NCI-H2029 (cell line): ENCODE measurements around the gene BRAF.
"Not testable (repeated sequence)": the region's sequence is repeated elsewhere in the genome, so short reads cannot be mapped to it uniquely, and the experiment has no call there.

Experiments
- DNase-seq: peaks from one replicate; lab custom pipeline; 2025; lab: John Stamatoyannopoulos, UW

The BRAF gene

DNA sequence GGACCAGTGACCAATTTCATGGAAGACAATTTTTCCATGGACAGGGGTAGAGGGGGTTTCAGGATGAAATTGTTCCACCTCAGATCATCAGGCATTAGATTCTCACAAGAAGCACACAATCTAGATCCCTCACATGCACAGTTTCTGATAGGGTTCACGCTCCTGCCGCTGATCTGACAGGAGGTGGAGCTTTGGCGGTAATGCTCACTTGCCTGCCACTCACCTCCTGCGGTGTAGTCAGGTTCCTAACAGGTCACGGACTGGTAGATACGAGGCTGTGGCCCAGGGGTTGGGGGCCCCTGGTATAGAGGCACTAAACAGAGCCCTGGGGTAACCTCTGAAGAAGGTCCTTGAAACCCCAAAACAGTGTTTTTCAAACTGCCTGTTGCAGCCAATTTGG lies 6.5 kb downstream of the BRAF start:
- DNase-seq, result no peak

DNA sequence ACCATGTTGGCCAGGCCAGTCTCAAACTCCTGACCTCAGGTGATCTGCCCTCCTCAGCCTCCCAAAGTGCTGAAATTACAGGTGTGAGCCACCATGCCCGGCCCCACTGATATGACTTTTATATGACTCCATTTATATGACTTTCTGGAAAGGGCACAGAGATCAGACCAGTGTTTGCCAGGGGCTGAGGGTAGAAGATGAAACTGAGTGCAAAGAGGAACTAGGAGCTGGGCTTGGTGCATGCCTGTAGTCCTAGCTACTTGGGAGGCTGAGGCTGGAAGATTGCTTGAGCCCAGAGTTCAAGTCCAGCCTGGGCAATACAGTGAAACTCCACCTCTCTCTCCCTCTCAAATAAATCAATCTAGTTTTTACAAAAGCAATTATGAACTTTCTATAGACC lies 7.5 kb downstream of the BRAF start:
- no peak for DNase-seq

DNA sequence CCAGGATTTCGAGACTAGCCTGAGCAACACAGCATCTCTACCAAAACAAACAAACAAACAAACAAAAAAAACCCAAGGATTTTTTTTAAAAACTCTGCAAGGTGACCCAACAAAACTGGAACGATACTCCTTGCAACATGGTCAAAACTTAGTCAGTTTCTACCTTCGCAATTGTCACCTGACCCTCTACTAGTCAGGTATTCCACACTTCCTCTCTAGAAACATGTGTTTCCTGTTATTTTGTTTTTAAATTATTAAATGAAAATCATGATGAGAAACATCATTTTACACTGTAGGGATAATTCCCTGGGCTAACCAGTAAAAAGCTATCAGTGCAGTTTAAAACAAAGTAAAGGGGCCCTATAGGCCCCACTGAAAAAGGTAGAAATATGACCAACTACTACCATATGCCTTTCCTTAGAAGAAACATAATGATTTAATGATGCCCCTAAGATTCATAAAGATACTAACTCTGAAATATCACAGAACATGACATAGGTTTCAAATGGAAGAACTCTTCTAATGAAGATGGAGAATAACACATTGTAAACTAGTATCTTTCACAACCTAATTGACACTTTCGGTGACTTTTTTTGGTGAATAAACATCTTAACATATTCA lies 8.7 kb downstream of the BRAF start:
- no peak for DNase-seq

DNA sequence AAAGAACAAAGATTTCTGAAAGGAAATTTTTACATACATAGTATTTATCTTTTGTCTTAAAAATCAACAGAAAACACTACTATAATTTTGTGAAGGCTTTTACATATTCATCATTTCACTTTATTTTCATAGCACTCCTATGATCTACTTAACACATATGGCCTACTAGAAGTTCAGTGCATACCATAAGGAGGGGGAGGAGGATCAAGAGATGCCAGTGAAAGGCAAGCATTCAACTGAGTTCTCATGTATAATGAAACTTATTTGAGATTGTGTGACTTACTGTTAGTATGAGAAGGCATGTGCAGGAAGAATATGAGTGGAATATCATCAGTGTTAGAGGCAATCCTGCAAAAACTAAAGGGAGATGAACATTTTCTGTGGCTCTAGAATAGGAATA lies 10.6 kb downstream of the BRAF start:
- DNase-seq, result no peak

DNA sequence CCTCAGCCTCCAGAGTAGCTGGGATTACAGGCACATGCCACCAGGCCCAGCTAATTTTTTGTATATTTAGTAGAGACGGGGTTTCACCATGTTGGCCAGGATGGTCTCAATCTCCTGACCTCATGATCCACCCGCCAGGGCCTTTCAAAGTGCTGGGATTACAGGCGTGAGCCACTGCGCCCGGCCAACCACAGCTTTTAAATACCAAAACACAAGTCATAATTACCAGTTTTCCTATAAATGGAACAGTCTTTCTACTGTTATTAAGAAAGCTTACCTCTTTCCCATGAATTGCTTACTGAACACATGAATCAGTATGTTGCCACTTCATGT lies 11.2 kb downstream of the BRAF start:
- not testable (repeated sequence) for DNase-seq

DNA sequence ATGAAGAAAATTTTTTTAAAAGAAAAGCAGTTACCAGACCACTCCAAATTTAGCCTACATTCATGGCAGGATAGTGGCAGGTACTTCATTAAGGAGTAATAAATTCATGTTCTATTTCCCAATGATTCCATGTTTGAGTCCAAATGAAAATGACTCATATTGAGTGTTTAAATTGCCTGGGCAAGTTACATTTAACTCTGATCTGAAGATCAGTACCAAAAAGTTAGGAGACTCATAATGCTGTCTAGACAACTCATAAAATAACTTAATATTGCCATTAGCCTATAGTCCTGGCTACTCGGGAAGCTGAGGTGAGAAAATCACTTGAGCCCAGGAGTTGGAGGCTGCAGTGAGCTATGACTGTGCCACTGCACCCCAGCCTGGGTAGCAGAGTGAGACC lies 13.0 kb downstream of the BRAF start:
- DNase-seq, result no peak

DNA sequence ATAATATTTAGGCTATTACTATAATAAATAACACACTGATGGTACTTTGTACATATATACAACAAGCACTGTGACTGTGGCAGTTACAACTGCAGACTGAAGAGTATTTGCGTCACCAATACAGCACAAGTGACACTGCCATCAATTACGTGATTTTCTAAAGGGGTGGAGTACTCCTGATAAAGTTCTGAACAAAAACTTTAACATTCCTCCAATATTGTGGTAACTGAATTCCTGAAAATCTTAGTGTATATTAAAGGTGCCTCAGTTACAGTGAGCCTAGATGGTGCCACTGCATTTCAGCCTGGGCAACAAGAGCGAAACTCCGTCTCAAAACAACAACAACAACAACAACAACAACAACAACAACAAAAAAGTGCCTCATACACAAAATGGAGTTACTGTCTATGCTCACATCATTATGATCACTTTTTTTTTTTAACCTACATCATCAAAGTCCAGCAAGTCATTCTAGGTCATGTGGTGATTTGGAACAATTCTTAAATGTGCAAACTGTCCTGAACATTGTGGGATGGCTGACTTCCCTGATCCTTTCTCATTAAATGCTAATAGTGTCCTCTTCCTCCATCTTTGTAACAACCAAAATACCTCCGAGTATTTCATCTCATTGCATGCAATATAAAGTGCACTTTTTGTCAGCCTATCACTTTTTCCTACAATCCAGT lies 15.1 kb downstream of the BRAF start:
- DNase-seq, result no peak

DNA sequence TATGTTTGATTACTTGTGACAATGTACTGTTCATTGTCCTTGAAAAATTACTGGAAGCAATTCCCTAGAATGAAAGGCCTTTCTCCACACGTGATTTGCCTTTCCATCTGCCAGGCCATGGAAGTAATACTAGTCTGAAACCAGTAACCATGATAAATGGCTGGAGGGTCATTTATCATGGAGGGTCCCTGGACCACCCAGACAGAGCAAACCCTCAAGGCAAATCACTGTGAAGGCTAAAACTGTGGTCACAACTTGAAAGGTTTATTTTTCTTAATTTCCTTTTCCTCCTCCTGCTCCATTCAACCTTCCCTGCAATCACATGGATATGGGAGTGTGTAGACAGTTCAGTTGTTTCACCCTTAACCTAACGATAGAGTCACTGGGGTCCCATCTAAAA lies 16.4 kb downstream of the BRAF start:
- no peak for DNase-seq

DNA sequence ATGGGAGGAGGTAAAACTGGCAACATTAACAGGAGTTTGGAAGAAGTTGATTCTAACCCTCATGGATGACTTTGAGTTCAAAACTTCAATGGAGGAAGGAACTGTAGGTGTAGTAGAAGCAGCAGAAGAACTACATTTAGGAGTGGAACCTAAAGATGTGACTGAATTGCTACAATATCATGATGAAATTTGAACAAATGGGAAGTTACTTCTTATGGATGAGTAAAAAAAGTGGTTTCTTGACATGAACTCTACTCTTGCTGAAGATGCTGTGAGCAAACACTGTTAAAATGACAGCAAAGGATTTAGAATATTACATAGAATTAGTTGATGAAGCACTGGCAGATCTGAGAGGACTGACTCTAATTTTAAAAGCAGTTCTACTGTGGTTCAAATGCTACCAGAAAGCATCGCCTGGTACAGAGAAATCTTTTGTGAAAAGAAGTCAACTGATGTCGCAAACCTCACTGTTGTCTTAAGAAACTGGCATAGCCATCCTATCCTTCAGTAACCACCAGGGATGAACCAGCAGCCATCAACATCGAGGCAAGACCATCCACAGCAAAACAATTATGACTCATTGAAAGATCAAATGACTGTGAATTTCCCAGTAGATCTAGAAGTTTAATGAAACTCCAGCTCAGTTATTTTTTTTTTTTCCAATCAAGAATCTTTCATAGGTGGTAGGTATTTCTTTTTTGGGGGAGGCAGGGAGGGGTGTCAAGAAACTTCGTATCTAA lies 20.8 kb downstream of the BRAF start:
- DNase-seq, result no peak

DNA sequence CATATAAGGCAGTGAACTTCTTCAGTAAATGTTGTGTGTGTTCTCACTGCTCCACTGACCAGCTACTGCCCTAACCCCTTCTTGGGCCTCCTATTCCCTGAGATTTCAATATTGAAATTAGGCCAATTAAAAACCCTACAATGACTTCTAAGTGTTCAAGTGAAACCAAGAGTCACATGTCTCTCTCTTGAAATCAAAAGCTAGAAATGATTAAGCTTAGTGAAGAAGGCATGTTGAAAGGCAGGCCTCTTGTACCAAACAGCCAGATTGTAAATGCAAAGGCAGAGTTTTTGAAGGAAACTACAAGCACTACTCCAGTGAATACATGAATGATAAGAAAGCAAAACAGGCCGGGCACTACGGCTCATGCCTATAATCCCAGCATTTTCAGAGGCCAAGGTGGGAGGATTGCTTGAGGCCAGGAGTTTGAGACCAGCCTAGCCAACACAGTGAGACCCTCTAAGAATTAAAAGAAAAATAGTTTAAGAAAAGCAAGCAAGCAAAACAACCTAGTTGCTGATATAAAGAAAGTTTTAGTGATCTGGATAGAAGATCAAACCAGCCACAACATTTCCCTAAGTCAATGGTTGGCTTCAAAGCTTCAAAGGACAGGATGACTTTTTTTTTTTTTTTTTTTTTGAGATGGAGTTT lies 22.3 kb downstream of the BRAF start:
- DNase-seq, result no peak

DNA sequence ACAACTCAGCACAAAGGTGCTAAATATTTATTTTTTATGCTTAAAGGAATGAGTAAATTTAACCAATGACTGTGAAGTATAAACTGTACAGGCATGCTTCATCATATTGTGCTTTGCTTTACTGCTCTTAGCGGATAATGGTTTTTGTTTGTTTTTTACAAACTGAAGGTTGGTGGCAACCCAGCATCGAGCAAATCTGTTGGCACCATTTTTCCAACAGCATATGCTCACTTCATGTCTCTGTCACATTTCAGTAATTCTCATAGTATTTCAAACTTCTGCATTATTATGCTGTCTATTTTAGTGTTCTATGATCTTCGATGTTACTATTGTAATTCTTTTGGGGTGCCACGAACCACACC lies 22.8 kb downstream of the BRAF start:
- DNase-seq, result no peak

DNA sequence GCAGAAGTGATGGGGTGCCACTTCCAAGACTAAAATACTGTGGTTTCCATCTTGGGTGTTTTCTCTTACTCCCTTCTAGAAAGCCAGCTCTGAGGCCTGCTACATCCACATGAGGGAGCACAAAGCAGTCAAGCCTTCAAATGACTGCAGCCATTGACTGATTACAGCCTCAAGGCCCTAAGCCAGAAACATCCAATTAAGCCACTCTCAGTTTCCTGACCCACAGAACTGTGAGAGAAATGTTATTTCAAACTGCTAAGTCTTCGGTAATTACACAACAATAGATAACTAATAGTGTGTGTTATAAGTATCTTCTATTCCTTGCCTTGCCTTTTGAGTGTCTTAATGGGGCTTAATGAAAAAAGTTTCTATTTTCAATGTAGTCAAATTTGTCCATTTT lies 24.8 kb downstream of the BRAF start:
- no peak for DNase-seq

DNA sequence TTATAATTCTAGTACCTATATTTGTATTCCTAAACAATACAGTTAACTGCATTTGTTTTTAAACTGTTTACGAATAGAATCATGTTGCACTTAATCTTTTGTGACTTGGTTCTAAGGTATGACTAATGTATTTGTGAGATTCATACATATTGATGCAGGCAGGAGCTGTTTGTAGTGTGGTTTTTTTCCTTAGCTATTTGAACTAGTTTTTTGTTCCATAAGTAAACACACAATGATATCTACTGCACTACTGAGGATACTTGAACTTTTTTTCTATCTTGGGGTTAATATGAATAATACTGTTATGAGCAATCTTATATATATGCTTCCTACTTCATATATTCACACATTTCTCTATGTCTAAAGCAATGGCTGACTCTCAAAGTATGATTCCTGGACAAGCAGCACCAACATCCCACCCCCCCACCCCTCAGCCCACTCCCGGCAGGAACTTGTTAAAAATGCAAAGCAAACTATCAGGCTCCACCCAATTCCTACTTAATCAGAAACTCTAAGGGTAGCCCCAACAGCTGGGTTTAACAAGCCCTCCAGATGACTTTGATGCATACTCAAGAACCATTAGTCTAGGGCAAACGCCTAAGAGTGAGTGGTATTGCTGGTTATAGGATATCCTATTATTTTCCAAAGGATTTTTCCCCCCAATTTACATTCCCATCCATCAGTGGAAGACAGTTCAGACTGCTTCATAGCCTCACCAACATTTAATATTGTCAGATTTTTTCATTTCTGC lies 25.8 kb downstream of the BRAF start:
- no peak for DNase-seq

DNA sequence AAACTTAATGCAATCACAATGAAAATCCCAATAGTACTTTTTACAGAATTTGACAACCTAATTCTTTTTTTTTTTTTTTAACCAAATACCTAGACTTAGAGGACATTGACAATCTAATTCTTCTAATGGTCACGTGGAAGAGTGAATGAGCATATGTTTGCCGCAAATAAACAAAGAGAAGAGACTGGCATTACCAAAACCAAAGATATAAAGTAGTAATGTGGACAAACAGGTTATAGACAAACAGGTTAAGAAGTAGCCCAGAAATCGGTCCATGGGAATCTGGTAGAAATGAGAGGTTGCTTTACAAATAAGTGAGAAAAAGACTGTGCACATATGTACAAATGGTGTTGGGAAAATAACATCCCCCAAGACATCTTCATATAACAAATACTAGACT lies 27.7 kb downstream of the BRAF start:
- no peak for DNase-seq

DNA sequence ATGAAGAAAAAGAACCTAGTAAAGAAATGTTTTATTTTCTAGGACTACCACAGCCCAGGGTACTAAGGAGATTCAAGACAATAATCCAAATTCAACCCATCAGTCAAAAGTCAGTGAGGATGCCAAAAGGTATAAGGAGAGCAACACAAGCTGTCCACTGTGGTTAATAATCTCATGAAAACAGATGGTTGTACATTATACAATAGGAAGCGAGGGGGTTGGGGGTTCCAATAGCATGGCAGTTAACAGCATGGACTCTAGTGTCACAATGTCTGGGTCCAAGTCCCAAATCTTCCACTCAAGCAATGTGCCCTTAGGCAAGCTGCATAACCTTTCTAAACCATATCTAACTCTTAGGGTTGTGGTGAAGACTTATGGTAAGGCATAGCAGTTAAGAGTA lies 35.1 kb downstream of the BRAF start:
- no peak for DNase-seq

DNA sequence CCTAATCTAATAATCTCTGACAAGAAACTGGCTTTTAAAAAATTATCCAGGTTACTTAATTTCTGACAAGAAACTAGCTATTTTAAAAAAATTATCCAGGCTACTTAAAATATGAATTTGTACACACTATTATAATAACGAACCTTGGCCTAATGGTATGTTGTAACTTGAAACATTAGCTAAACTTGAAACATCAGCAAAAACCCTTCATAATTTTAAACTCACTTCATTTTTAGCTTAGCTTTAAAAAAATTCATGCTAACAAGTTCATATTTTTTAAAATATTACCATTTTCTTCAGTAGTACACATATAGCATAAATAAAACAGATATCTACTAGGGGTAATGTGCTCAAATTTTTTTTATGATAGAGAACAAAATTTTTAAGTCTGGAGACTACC lies 35.6 kb downstream of the BRAF start:
- no peak for DNase-seq

DNA sequence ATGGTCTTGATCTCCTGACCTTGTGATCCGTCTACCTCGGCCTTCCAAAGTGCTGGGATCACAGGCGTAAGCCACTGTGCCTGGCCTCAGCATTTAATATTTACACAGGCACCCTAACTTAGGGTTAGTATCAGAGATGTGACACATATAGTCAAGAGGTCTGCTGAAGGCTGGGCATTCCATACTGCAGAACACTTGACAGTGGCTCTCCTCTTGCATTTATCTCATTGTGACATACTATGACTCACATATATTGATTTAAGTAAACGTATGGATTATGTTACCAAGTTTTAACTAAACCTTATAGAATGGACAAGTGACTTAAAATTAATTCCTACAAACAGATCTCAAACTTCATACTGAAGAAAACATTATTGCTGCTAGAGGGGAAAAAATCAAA lies 36.6 kb downstream of the BRAF start:
- DNase-seq, result no peak

DNA sequence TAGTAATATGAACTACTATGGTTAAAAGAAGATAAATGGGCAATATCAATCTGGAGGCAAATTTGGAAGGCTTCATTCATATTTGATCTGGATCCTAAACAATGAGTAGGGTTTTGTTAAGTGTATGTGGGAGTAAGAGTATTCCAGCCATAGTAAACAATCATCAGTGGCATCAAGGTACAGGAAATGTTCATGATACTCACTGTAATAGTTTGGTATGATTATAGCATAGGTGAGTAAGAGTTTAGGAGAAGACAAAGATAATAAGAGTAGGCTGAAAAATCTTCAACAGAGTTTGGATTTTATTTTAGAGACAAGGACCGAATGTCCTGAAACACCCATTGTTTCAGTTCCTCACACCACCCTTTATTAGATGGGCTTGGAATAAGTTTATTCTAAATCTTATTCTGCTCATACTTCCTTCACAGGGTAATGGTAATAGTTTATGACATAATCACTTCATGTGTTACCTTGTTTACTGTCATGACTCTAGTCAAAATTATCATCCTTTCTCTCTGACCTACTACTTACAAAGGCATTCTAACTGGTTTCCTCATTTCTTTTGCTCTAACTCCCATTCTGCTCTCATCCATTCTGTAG lies 38.9 kb downstream of the BRAF start:
- no peak for DNase-seq

DNA sequence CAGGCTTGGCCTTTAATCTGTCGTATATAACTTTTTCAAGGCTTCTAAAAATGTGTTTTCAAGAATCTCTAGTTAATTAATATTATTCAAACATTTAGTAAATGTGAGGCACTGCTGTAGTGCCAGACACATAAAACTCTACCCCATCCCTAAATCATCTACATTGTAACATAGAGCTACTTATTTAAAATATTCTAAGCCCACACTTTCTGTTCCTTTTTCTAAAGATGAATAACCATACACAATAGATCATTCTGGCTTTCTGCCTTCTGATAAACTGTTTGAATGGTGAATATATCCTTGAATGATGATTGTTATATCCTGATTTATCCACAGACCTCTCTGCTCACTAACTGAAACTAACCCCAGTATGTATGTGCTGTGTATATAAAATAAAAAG lies 41.4 kb downstream of the BRAF start:
- DNase-seq, result no peak

DNA sequence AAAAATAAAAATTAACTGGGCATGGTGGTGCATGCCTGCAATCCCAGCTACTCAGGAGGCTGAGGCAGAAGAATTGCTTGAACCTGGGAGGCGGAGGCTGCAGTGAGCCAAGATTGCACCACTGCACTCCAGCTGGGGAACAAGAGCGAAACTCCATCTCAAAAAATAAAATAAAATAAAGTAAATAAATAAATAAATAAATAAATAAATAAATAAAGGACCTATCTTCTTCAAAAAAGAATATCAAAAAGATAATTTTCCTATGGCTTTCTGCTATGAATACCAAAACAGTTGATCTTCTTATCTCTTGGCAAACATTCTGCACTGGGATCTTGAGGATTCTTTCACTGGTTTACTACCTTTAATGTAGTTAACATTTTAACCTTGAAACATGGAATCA lies 41.9 kb downstream of the BRAF start:
- not testable (repeated sequence) for DNase-seq

DNA sequence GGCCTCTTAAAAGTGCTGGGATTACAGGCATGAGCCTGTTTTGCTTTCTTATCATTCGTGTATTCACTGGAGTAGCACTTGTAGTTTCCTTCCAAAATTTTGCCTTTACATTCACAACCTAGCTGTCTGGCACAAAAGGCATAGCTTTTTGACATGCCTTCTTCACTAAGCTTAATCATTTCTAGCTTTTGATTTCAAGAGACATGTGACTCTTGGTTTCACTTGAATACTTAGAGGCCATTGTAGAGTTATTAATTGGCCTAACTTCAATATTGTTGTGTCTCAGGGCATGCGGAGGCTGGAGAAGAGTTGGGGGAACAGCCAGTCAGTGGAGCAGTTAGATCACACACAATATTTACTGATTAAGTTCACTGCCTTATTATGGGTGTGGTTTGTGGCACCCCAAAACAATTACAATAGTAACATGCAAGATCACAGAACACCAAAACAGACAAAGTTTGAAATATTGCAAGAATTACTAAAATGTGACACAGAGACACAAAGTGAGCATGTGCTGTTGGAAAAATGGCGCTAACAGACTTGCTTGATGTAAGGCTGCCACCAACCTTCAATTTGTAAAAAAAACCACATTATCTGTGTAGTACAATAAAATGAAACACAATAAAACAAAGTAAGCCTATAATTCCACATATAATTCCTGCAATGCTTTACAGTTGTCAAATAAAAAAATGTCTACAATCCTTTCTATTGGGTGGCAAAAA lies 43.1 kb downstream of the BRAF start:
- no peak for DNase-seq

DNA sequence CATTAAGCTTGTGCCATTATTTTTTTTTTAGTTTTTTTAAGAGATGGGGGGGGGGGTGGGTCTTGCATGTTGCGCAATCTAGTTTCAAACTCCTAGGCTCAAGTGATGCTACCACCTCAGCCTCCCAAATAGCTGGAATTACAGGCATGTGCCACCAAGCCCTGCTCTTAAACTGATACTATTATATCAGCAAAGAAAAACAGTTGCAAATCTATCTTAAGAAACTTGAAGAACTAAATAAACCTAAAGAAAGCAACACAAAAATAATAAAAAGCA lies 47.5 kb downstream of the BRAF start:
- DNase-seq, result no peak
